Measurements from ENCODE around the gene KDM5C. TPM values are rescaled to one million over a fixed set of nuclear protein-coding genes. Genes with fewer than 3 reads are reported as not detected.

The KDM5C gene
- total RNA-seq, 1 experiment from 2014 or later: 163 TPM

GRCh38 chrX:53250556-53250955 lies 25.5 kb upstream of the KDM5C start:
- no peak overlapping the region for H3K27ac Mint-ChIP-seq (ENCODE audit: low read depth, unreplicated experiment)
- CTCF ChIA-PET: interaction anchor here (0.7 to 1.2 kb wide), 5 partner anchors 9 to 319 kb away, joined by 3 to 7 read pairs (median 4); no protein-coding TSS in a partner anchor
- intact Hi-C loops (cut with micrococcal nuclease): no loop called here
- no peak for TF ChIP-seq CTCF (IDR thresholded peaks at IDR 0.05; ENCODE audit: unreplicated experiment)
- no TSS peak for BruUV-seq (replicated peaks)
- H3K36me3 Mint-ChIP-seq (ENCODE audit: insufficient read depth, unreplicated experiment): peaks cover 6% of the 10 kb centered on the region
- H3K4me1 Mint-ChIP-seq (ENCODE audit: insufficient read depth, unreplicated experiment): peaks cover 7% of the 10 kb centered on the region
- DNase-seq (ENCODE audit: unreplicated experiment): no peak
- POLR2A ChIA-PET: no interaction called here
- H3K27me3 Mint-ChIP-seq (ENCODE audit: insufficient read depth, unreplicated experiment): peaks cover 32% of the 10 kb centered on the region
- no peak overlapping the region for H3K4me3 Mint-ChIP-seq (ENCODE audit: unreplicated experiment)
- no peaks in the 10 kb centered on the region for H3K9me3 Mint-ChIP-seq (ENCODE audit: unreplicated experiment)

- POLR2A ChIA-PET: no interaction called here
- Mint-ChIP-seq H3K9me3 (ENCODE audit: unreplicated experiment) (no peaks in the 10 kb centered on the region), H3K27me3 (ENCODE audit: insufficient read depth, unreplicated experiment) (peaks cover 35% of the 10 kb centered on the region), H3K27ac (ENCODE audit: low read depth, unreplicated experiment) (no peak overlapping the region), H3K4me1 (ENCODE audit: insufficient read depth, unreplicated experiment) (peaks cover 7% of the 10 kb centered on the region), H3K4me3 (ENCODE audit: unreplicated experiment) (no peak overlapping the region), H3K36me3 (ENCODE audit: insufficient read depth, unreplicated experiment) (peaks cover 6% of the 10 kb centered on the region)
- CTCF ChIA-PET: interaction anchor here (0.7 to 1.9 kb wide), 9 partner anchors 10 to 318 kb away, joined by 3 to 7 read pairs (median 3); no protein-coding TSS in a partner anchor
- DNase-seq (ENCODE audit: unreplicated experiment): no peak
- no peak for TF ChIP-seq CTCF (IDR thresholded peaks at IDR 0.05; ENCODE audit: unreplicated experiment)
- BruUV-seq (replicated peaks): no TSS peak
- intact Hi-C loops (cut with micrococcal nuclease): loop anchor here (1.0 to 5.0 kb wide), 3 partner anchors 31 to 188 kb away; partner anchors contain the start of gene IQSEC2
Measured at GRCh38 chrX:53249408-53250042, 24.5 kb upstream of the KDM5C start.

- intact Hi-C loops (cut with micrococcal nuclease): loop anchor here (2.0 to 5.0 kb wide), 2 partner anchors 33 to 189 kb away; partner anchors contain the start of gene IQSEC2
- ChIA-PET CTCF (interaction anchor here (0.8 to 1.9 kb wide), 4 partner anchors 9 to 36 kb away, joined by 3 to 6 read pairs (median 4); no protein-coding TSS in a partner anchor), POLR2A (interaction anchor here (1.6 to 2.0 kb wide), 2 partner anchors 10 to 23 kb away, joined by 3 to 6 read pairs; partner anchors contain the start of gene KDM5C)
- no peaks in the 10 kb centered on the region for H3K9me3 Mint-ChIP-seq (ENCODE audit: unreplicated experiment)
- H3K27me3 Mint-ChIP-seq (ENCODE audit: insufficient read depth, unreplicated experiment): peaks cover 28% of the 10 kb centered on the region
- no peak overlapping the region for H3K27ac Mint-ChIP-seq (ENCODE audit: low read depth, unreplicated experiment)
- no TSS peak for BruUV-seq (replicated peaks)
- H3K4me1 Mint-ChIP-seq (ENCODE audit: insufficient read depth, unreplicated experiment): no peaks in the 10 kb centered on the region
- no peak for DNase-seq (ENCODE audit: unreplicated experiment)
- peaks cover 5% of the 10 kb centered on the region for H3K36me3 Mint-ChIP-seq (ENCODE audit: insufficient read depth, unreplicated experiment)
- TF ChIP-seq CTCF (IDR thresholded peaks at IDR 0.05; ENCODE audit: unreplicated experiment): no peak
- H3K4me3 Mint-ChIP-seq (ENCODE audit: unreplicated experiment): no peak overlapping the region
Measured at GRCh38 chrX:53247928-53248327, 22.9 kb upstream of the KDM5C start.

- Mint-ChIP-seq H3K4me1 (ENCODE audit: insufficient read depth, unreplicated experiment) (no peaks in the 10 kb centered on the region), H3K4me3 (ENCODE audit: unreplicated experiment) (no peak overlapping the region), H3K9me3 (ENCODE audit: unreplicated experiment) (no peaks in the 10 kb centered on the region), H3K27me3 (ENCODE audit: insufficient read depth, unreplicated experiment) (peaks cover 21% of the 10 kb centered on the region), H3K36me3 (ENCODE audit: insufficient read depth, unreplicated experiment) (peaks cover 18% of the 10 kb centered on the region), H3K27ac (ENCODE audit: low read depth, unreplicated experiment) (no peak overlapping the region)
- ChIA-PET CTCF (interaction anchor here (0.6 to 1.7 kb wide), 4 partner anchors 38 to 77 kb away, joined by 3 to 9 read pairs (median 4); no protein-coding TSS in a partner anchor), POLR2A (interaction anchor here (1.6 to 2.0 kb wide), 2 partner anchors 11 to 21 kb away, joined by 3 to 6 read pairs; partner anchors contain the start of gene KDM5C)
- no peak for TF ChIP-seq CTCF (IDR thresholded peaks at IDR 0.05; ENCODE audit: unreplicated experiment)
- BruUV-seq (replicated peaks): no TSS peak
- intact Hi-C loops (cut with micrococcal nuclease): loop anchor here (5.0 kb wide), 1 partner anchor 191 kb away; no protein-coding TSS in a partner anchor
- DNase-seq (ENCODE audit: unreplicated experiment): no peak
Measured at GRCh38 chrX:53246231-53246630, 21.2 kb upstream of the KDM5C start.

Data from MCF 10A (cell line).